ENCODE measurements around the gene NUP210.

DNA sequence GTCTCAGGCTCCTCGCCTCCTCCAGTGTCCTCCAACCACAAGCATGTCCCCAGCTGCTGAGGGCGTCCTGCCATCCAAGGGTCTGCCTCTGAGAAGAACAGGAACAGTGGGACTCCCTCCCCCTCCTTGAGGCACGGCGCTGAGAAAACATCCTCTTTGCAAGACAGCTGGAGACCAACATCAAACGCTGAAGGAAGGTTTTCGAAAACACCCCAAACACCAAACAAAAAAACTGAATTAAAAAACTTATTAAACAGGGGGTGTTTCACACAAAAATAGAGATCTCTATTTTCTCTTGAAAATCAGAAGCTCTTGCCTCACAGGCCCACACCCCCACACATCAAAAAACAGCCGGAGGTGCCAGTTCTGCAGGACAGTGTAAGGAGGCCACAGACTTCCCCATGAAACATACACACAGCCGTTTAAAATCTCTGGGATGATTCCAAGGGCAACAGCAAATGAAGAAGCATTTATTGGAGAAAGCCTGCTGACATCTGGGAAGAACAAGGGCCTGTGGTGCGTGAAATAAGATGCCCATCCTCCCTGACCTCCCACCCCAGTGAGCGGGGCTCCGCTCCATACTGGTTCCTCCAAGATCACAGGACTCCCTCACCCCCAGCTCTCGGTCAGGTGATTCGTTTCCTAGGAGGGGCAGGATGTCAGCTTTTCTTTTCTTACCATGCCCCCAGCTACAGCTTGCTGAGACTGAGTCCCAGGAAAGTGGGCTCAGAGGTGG is 71.3 kb downstream of the NUP210 start:
- TF ChIP-seq, protein P1, sequence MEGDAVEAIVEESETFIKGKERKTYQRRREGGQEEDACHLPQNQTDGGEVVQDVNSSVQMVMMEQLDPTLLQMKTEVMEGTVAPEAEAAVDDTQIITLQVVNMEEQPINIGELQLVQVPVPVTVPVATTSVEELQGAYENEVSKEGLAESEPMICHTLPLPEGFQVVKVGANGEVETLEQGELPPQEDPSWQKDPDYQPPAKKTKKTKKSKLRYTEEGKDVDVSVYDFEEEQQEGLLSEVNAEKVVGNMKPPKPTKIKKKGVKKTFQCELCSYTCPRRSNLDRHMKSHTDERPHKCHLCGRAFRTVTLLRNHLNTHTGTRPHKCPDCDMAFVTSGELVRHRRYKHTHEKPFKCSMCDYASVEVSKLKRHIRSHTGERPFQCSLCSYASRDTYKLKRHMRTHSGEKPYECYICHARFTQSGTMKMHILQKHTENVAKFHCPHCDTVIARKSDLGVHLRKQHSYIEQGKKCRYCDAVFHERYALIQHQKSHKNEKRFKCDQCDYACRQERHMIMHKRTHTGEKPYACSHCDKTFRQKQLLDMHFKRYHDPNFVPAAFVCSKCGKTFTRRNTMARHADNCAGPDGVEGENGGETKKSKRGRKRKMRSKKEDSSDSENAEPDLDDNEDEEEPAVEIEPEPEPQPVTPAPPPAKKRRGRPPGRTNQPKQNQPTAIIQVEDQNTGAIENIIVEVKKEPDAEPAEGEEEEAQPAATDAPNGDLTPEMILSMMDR (IDR thresholded peaks at IDR 0.05): no peak
- no peak for TF ChIP-seq TCF12 (IDR thresholded peaks at IDR 0.05)
- no peak for TF ChIP-seq EZH2phosphoT487 (IDR thresholded peaks at IDR 0.05; ENCODE audit: borderline replicate concordance, low read depth)
- TF ChIP-seq NRF1 (IDR thresholded peaks at IDR 0.05; ENCODE audit: low read depth, low read length): no peak
- no peak for TF ChIP-seq FOXM1 (IDR thresholded peaks at IDR 0.05; ENCODE audit: low read depth)
- TF ChIP-seq, protein P2, sequence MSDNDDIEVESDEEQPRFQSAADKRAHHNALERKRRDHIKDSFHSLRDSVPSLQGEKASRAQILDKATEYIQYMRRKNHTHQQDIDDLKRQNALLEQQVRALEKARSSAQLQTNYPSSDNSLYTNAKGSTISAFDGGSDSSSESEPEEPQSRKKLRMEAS (IDR thresholded peaks at IDR 0.05; ENCODE audit: low read depth): no peak
- no peak for TF ChIP-seq POLR2AphosphoS5 (IDR thresholded peaks at IDR 0.05; ENCODE audit: low read depth, low read length)
- TF ChIP-seq, protein P3, sequence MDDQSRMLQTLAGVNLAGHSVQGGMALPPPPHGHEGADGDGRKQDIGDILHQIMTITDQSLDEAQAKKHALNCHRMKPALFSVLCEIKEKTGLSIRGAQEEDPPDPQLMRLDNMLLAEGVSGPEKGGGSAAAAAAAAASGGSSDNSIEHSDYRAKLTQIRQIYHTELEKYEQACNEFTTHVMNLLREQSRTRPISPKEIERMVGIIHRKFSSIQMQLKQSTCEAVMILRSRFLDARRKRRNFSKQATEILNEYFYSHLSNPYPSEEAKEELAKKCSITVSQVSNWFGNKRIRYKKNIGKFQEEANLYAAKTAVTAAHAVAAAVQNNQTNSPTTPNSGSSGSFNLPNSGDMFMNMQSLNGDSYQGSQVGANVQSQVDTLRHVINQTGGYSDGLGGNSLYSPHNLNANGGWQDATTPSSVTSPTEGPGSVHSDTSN (IDR thresholded peaks at IDR 0.05): no peak
- TF ChIP-seq TAF1 (IDR thresholded peaks at IDR 0.05; ENCODE audit: borderline replicate concordance, low read depth, low read length): no peak
- no peak for TF ChIP-seq SIN3A (IDR thresholded peaks at IDR 0.05; ENCODE audit: borderline replicate concordance, low read depth, low read length)
- TF ChIP-seq, protein P4, sequence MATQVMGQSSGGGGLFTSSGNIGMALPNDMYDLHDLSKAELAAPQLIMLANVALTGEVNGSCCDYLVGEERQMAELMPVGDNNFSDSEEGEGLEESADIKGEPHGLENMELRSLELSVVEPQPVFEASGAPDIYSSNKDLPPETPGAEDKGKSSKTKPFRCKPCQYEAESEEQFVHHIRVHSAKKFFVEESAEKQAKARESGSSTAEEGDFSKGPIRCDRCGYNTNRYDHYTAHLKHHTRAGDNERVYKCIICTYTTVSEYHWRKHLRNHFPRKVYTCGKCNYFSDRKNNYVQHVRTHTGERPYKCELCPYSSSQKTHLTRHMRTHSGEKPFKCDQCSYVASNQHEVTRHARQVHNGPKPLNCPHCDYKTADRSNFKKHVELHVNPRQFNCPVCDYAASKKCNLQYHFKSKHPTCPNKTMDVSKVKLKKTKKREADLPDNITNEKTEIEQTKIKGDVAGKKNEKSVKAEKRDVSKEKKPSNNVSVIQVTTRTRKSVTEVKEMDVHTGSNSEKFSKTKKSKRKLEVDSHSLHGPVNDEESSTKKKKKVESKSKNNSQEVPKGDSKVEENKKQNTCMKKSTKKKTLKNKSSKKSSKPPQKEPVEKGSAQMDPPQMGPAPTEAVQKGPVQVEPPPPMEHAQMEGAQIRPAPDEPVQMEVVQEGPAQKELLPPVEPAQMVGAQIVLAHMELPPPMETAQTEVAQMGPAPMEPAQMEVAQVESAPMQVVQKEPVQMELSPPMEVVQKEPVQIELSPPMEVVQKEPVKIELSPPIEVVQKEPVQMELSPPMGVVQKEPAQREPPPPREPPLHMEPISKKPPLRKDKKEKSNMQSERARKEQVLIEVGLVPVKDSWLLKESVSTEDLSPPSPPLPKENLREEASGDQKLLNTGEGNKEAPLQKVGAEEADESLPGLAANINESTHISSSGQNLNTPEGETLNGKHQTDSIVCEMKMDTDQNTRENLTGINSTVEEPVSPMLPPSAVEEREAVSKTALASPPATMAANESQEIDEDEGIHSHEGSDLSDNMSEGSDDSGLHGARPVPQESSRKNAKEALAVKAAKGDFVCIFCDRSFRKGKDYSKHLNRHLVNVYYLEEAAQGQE (IDR thresholded peaks at IDR 0.05; ENCODE audit: low read depth, low read length): no peak

Data from SK-N-SH (cell line).